KMS-11 (cell line): ENCODE results near the gene FOXP1.

Source experiments
- H2AFZ ChIP-seq: fragments of 200-600 bp; sonication (generic); 2 replicates; pipeline ENCODE4 v1.6.1; 2016; ENCODE audit warnings: antibody characterized with exemption, mixed run types, low read depth
- H3K27ac ChIP-seq: fragments of 200-600 bp; sonication (generic); 2 replicates; pipeline ENCODE4 v1.6.1; 2016; ENCODE audit warnings: mild to moderate bottlenecking, mixed run types
- H3K27me3 ChIP-seq: fragments of 200-600 bp; sonication (generic); 2 replicates; pipeline ENCODE4 v1.6.1; 2017; ENCODE audit warnings: mild to moderate bottlenecking, low read depth, mixed run types, moderate library complexity; ENCODE audit not compliant: insufficient read depth
- H3K36me3 ChIP-seq: fragments of 200-600 bp; sonication (generic); 2 replicates; pipeline ENCODE4 v1.6.1; 2017; ENCODE audit warnings: mild to moderate bottlenecking, mixed run types; ENCODE audit not compliant: insufficient read depth
- H3K4me1 ChIP-seq: fragments of 200-600 bp; sonication (generic); 2 replicates; pipeline ENCODE4 v1.6.1; 2016; ENCODE audit warnings: mild to moderate bottlenecking, low read depth, mixed run types; ENCODE audit not compliant: poor library complexity, severe bottlenecking
- H3K4me2 ChIP-seq: fragments of 200-600 bp; sonication (generic); 2 replicates; pipeline ENCODE4 v1.7.0; 2016; ENCODE audit warnings: mild to moderate bottlenecking, mixed run types
- H3K4me3 ChIP-seq: fragments of 200-600 bp; sonication (generic); IDR thresholded peaks from 2 replicates; pipeline ENCODE4 v1.6.1; 2017; ENCODE audit warnings: low read depth, low read length, mixed read lengths; ENCODE audit not compliant: insufficient read depth
- H3K79me2 ChIP-seq: fragments of 200-600 bp; sonication (generic); 2 replicates; pipeline ENCODE4 v1.6.1; 2016; ENCODE audit warnings: low read depth, mixed run types; ENCODE audit not compliant: insufficient read depth
- H3K9ac ChIP-seq: fragments of 200-600 bp; sonication (generic); 2 replicates; pipeline ENCODE4 v1.6.1; 2016; ENCODE audit warnings: mild to moderate bottlenecking, mixed run types
- H4K20me1 ChIP-seq: fragments of 200-600 bp; sonication (generic); 2 replicates; pipeline ENCODE4 v1.6.1; 2016; ENCODE audit warnings: mild to moderate bottlenecking, mixed run types; ENCODE audit not compliant: insufficient read depth
- CTCF ChIP-seq: fragments of 200-600 bp; sonication (generic); conservative IDR thresholded peaks from 2 replicates; pipeline ENCODE4 v1.6.1; 2017; ENCODE audit warnings: low read depth, mild to moderate bottlenecking, antibody characterized with exemption, low read length, moderate library complexity, mixed read lengths

The FOXP1 gene

DNA sequence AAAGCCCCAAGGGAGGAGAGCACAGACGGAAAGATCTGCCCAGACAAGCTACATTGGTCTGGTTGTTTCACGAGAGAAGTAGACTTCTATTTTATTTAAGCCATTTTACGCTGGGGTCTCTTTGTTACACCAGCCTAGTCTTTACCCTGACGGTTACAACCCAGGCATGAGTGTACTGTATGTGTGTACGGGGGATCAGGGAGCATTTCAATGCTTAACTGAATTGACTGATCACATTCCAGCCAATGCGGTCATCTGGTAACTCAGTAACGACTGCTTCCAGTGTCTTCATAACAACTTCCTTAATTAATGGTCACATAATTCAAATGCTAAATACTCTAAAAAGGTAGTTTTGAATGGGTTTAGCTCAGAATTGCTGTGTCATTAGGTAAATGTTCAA lies 288.6 kb downstream of the FOXP1 start:
- H3K27ac ChIP-seq: no peak overlapping the region
- H3K4me2 ChIP-seq: no peak overlapping the region
- no peaks in the 10 kb centered on the region for H3K36me3 ChIP-seq
- no peak overlapping the region for H2AFZ ChIP-seq
- no peaks in the 10 kb centered on the region for H4K20me1 ChIP-seq
- no peak overlapping the region for H3K9ac ChIP-seq
- no peaks in the 10 kb centered on the region for H3K27me3 ChIP-seq
- no peaks in the 10 kb centered on the region for H3K79me2 ChIP-seq
- no peaks in the 10 kb centered on the region for H3K4me1 ChIP-seq
- H3K4me3 ChIP-seq: no peak overlapping the region
- TF ChIP-seq CTCF: no peak

- no peaks in the 10 kb centered on the region for H3K27me3 ChIP-seq
- H2AFZ ChIP-seq: no peak overlapping the region
- no peaks in the 10 kb centered on the region for H3K4me1 ChIP-seq
- no peak overlapping the region for H3K4me3 ChIP-seq
- no peak overlapping the region for H3K4me2 ChIP-seq
- TF ChIP-seq CTCF: no peak
- no peaks in the 10 kb centered on the region for H4K20me1 ChIP-seq
- no peak overlapping the region for H3K27ac ChIP-seq
- no peak overlapping the region for H3K9ac ChIP-seq
- H3K36me3 ChIP-seq: no peaks in the 10 kb centered on the region
- no peaks in the 10 kb centered on the region for H3K79me2 ChIP-seq
These were observed 293.2 kb downstream of the FOXP1 start for GRCh38 chr3:71290301-71290700.

GRCh38 chr3:71288269-71288930 lies 295.1 kb downstream of the FOXP1 start:
- H3K27ac ChIP-seq: no peak overlapping the region
- H4K20me1 ChIP-seq: no peaks in the 10 kb centered on the region
- no peak overlapping the region for H2AFZ ChIP-seq
- no peak overlapping the region for H3K4me3 ChIP-seq
- no peak overlapping the region for H3K4me2 ChIP-seq
- H3K27me3 ChIP-seq: no peaks in the 10 kb centered on the region
- TF ChIP-seq CTCF: no peak
- H3K79me2 ChIP-seq: no peaks in the 10 kb centered on the region
- H3K4me1 ChIP-seq: no peaks in the 10 kb centered on the region
- no peak overlapping the region for H3K9ac ChIP-seq
- no peaks in the 10 kb centered on the region for H3K36me3 ChIP-seq

GRCh38 chr3:71285086-71285485 lies 298.4 kb downstream of the FOXP1 start:
- Histone ChIP-seq H3K27ac (no peak overlapping the region), H3K36me3 (no peaks in the 10 kb centered on the region), H3K4me2 (no peak overlapping the region), H3K9ac (no peak overlapping the region), H2AFZ (no peak overlapping the region), H4K20me1 (no peaks in the 10 kb centered on the region), H3K4me1 (no peaks in the 10 kb centered on the region), H3K4me3 (no peak overlapping the region), H3K27me3 (no peaks in the 10 kb centered on the region), H3K79me2 (no peaks in the 10 kb centered on the region)
- TF ChIP-seq CTCF: no peak
